Measurements from ENCODE around the gene KLF11.

The KLF11 gene

DNA sequence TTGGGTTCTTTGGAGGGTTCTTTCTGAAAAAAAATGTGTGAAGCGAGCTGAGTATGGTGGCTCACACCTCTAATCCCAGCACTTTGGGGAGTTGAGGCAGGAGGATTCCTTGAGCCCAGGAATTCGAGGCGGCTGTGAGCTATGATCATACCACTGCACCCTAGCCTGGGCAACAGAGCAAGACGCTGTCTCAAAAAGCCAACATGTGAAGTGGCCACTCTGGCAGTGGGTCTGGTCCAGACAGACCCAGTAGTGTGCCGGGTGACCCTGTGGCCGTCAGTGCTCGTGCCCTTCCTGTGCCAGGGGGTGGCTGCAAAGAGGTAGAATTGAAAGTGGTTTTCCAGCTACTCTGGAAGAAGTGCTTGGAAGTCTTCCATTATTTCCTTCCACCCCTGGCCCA is 11.6 kb downstream of the KLF11 start:
- Mint-ChIP-seq H3K36me3 (ENCODE audit: low read depth) (peaks cover 15% of the 10 kb centered on the region), H3K9me3 (no peaks in the 10 kb centered on the region), H3K27me3 (ENCODE audit: low read depth) (peaks cover 8% of the 10 kb centered on the region), H3K4me1 (ENCODE audit: low read depth) (peaks cover 6% of the 10 kb centered on the region), H3K4me3 (no peak overlapping the region), H3K27ac (no peak overlapping the region)

- Mint-ChIP-seq H3K36me3 (ENCODE audit: low read depth) (peaks cover 15% of the 10 kb centered on the region), H3K4me3 (no peak overlapping the region), H3K27ac (no peak overlapping the region), H3K4me1 (ENCODE audit: low read depth) (peaks cover 6% of the 10 kb centered on the region), H3K27me3 (ENCODE audit: low read depth) (peaks cover 8% of the 10 kb centered on the region), H3K9me3 (no peaks in the 10 kb centered on the region)
Measured at GRCh38 chr2:10056439-10056838, 13.1 kb downstream of the KLF11 start.

GRCh38 chr2:10057231-10058107 is 14.1 kb downstream of the KLF11 start:
- Mint-ChIP-seq H3K9me3 (no peaks in the 10 kb centered on the region), H3K27me3 (ENCODE audit: low read depth) (peaks cover 8% of the 10 kb centered on the region), H3K4me1 (ENCODE audit: low read depth) (peaks cover 6% of the 10 kb centered on the region), H3K27ac (no peak overlapping the region), H3K36me3 (ENCODE audit: low read depth) (peaks cover 9% of the 10 kb centered on the region), H3K4me3 (peak overlapping the region; percentile 52)

GRCh38 chr2:10058251-10059015 is 15.1 kb downstream of the KLF11 start:
- peaks cover 12% of the 10 kb centered on the region for H3K27me3 Mint-ChIP-seq (ENCODE audit: low read depth)
- peaks cover 6% of the 10 kb centered on the region for H3K4me1 Mint-ChIP-seq (ENCODE audit: low read depth)
- H3K9me3 Mint-ChIP-seq: no peaks in the 10 kb centered on the region
- H3K36me3 Mint-ChIP-seq (ENCODE audit: low read depth): peaks cover 6% of the 10 kb centered on the region
- H3K4me3 Mint-ChIP-seq: no peak overlapping the region
- H3K27ac Mint-ChIP-seq: no peak overlapping the region

DNA sequence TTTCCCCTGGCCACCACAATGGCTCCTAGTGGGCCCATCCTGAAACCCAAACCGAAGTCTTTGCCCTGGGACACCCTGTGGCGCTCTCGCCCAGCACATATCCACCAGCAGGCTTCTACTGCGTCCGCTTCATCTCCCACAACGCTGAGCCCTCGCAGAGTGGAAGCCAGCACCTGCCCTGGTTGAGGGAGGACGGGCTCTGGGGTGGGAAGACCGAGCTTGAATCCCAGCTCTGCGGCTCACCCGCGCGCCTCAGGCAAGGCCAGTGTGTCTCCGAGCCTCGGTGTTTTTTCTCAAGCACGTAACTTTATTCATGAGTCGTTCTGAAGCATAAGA is 15.6 kb downstream of the KLF11 start:
- no peak overlapping the region for H3K4me3 Mint-ChIP-seq
- H3K9me3 Mint-ChIP-seq: no peaks in the 10 kb centered on the region
- H3K36me3 Mint-ChIP-seq (ENCODE audit: low read depth): peaks cover 2% of the 10 kb centered on the region
- no peak overlapping the region for H3K27ac Mint-ChIP-seq
- peaks cover 6% of the 10 kb centered on the region for H3K4me1 Mint-ChIP-seq (ENCODE audit: low read depth)
- H3K27me3 Mint-ChIP-seq (ENCODE audit: low read depth): peaks cover 11% of the 10 kb centered on the region

DNA sequence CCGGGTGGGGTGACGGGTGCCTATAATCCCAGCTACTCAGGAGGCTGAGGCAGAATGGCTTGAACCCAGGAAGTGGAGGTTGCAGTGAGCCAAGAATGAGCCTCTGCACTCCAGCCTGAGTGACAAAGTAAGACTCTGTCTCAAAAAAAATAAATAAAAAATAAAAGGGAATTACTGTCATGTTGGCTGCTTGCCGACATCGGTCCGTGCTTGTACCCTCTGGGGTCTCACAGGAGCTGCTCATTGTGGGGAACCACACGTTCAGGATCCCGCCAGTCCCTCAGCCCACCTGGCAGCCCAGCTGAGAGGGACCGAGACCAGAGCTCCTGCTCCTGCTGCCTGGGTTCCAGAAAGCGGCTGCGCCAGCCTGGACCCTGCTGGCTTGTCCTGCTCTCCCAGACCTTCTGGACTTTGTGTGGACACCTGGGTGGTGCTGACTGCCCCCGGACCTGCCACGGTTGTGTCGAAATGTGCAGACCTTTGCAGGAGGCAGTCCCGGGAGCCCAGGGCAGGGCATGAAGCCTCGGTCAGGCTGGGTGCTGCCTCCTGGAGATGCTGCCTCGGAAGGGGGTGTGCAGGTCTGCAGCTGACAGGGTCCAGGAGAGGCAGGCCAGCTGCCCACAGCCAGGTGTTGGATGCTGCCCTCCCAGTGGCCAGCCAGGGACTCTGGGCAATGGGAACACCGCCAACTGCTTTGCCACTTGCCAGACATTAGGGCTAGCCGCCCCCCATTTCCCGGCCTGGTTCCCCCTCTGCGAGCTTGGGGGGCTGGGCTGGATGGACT is 16.4 kb downstream of the KLF11 start:
- Mint-ChIP-seq H3K27me3 (ENCODE audit: low read depth) (peaks cover 6% of the 10 kb centered on the region), H3K27ac (no peak overlapping the region), H3K4me3 (no peak overlapping the region), H3K36me3 (ENCODE audit: low read depth) (no peaks in the 10 kb centered on the region), H3K9me3 (no peaks in the 10 kb centered on the region), H3K4me1 (ENCODE audit: low read depth) (peaks cover 6% of the 10 kb centered on the region)

GRCh38 chr2:10061221-10061925 is 18.0 kb downstream of the KLF11 start:
- no peak overlapping the region for H3K4me3 Mint-ChIP-seq
- no peaks in the 10 kb centered on the region for H3K9me3 Mint-ChIP-seq
- no peak overlapping the region for H3K27ac Mint-ChIP-seq
- H3K4me1 Mint-ChIP-seq (ENCODE audit: low read depth): peaks cover 6% of the 10 kb centered on the region
- H3K36me3 Mint-ChIP-seq (ENCODE audit: low read depth): no peaks in the 10 kb centered on the region
- peaks cover 8% of the 10 kb centered on the region for H3K27me3 Mint-ChIP-seq (ENCODE audit: low read depth)

DNA sequence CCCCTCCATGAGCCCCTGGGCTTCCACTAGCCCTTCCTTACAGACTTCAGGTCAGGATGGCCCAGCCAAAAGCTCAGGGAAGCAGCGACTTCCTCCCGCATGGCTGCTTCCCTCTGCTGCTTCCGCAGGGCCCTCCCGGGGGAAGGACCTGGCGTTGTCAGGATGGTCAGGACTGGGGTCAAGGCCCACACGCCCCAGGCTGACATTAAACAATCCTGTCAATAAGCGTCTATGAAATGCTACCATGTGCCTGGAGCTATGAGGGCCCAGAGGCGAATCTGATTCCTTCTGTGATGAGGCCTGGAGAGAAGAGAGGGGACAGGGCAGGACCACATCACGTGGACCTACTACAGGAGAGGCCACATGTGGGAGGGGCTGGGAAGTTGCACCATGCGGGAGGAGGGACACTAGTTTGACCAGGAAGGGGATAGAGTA is 19.6 kb downstream of the KLF11 start:
- Mint-ChIP-seq H3K4me3 (no peak overlapping the region), H3K27me3 (ENCODE audit: low read depth) (peaks cover 9% of the 10 kb centered on the region), H3K27ac (no peak overlapping the region), H3K4me1 (ENCODE audit: low read depth) (no peaks in the 10 kb centered on the region), H3K36me3 (ENCODE audit: low read depth) (no peaks in the 10 kb centered on the region), H3K9me3 (peaks cover 2% of the 10 kb centered on the region)

GRCh38 chr2:10063566-10063965 is 20.2 kb downstream of the KLF11 start:
- peak overlapping the region; percentile 60 for H3K27ac Mint-ChIP-seq
- H3K27me3 Mint-ChIP-seq (ENCODE audit: low read depth): peaks cover 9% of the 10 kb centered on the region
- H3K4me1 Mint-ChIP-seq (ENCODE audit: low read depth): no peaks in the 10 kb centered on the region
- peaks cover 4% of the 10 kb centered on the region for H3K9me3 Mint-ChIP-seq
- H3K4me3 Mint-ChIP-seq: no peak overlapping the region
- H3K36me3 Mint-ChIP-seq (ENCODE audit: low read depth): no peaks in the 10 kb centered on the region

- no peaks in the 10 kb centered on the region for H3K36me3 Mint-ChIP-seq (ENCODE audit: low read depth)
- H3K9me3 Mint-ChIP-seq: peaks cover 4% of the 10 kb centered on the region
- H3K27me3 Mint-ChIP-seq (ENCODE audit: low read depth): peaks cover 9% of the 10 kb centered on the region
- H3K4me1 Mint-ChIP-seq (ENCODE audit: low read depth): no peaks in the 10 kb centered on the region
- no peak overlapping the region for H3K4me3 Mint-ChIP-seq
- H3K27ac Mint-ChIP-seq: no peak overlapping the region
Measured at GRCh38 chr2:10064932-10065772, 21.8 kb downstream of the KLF11 start.

DNA sequence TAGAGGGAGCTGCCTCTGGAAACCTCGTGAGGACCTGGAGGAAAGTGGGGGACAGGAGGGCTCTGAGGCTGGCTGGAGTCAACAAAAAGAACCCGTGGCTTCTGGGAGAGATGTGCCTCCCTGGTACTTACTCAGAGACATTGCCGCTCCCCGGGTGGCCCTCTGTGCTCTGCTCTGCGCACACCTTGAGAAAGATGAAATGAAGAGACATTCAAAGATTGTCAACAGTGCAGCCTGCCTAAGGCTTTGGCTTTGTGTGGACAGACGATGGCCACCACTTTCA is 22.4 kb downstream of the KLF11 start:
- Mint-ChIP-seq H3K36me3 (ENCODE audit: low read depth) (no peaks in the 10 kb centered on the region), H3K27me3 (ENCODE audit: low read depth) (peaks cover 9% of the 10 kb centered on the region), H3K4me1 (ENCODE audit: low read depth) (no peaks in the 10 kb centered on the region), H3K4me3 (no peak overlapping the region), H3K27ac (no peak overlapping the region), H3K9me3 (peaks cover 4% of the 10 kb centered on the region)

DNA sequence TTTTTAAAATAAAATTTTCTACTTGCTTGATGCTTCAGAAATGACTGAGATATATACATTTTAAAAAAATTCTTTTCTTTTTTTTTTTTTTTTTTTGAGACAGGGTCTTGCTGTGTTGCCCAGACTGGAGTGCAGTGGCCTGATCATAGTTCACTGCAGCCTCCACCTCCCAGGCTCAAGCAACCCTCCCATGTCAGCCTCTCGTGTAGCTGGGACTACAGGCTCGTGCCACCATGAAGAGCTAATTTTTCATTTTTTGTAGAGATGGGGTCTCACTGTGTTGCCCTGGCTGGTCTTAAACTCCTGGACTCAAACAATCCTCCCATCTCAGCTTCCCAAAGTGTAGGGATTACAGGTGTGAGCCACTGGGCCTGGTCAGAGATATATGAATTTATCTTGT is 24.0 kb downstream of the KLF11 start:
- Mint-ChIP-seq H3K4me1 (ENCODE audit: low read depth) (no peaks in the 10 kb centered on the region), H3K9me3 (peaks cover 4% of the 10 kb centered on the region), H3K27ac (no peak overlapping the region), H3K27me3 (ENCODE audit: low read depth) (peaks cover 13% of the 10 kb centered on the region), H3K4me3 (no peak overlapping the region), H3K36me3 (ENCODE audit: low read depth) (no peaks in the 10 kb centered on the region)

DNA sequence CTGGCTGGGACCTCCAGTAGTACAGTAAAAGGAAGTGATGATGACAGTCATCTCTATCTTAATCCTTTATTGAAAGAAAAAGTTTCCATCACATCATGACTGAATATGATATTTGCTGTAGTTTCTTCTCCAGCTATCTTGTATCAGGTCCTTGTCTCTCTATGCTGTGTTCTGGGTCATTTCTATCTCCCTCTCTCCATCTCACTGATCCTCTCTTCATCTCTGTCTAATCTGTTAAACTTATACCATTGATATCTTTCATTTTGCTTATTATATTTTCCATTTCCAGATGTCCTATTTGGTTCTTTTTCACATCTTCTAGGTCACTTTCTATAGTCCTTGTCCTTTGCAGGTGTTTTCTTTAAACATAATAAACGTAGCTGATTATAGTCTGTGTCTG is 24.5 kb downstream of the KLF11 start:
- H3K27ac Mint-ChIP-seq: no peak overlapping the region
- peaks cover 4% of the 10 kb centered on the region for H3K9me3 Mint-ChIP-seq
- peaks cover 3% of the 10 kb centered on the region for H3K4me1 Mint-ChIP-seq (ENCODE audit: low read depth)
- H3K36me3 Mint-ChIP-seq (ENCODE audit: low read depth): no peaks in the 10 kb centered on the region
- peaks cover 18% of the 10 kb centered on the region for H3K27me3 Mint-ChIP-seq (ENCODE audit: low read depth)
- no peak overlapping the region for H3K4me3 Mint-ChIP-seq

Data from T-helper 1 cell treated with Interleukin-12 subunit alpha and Interleukin-12 subunit beta and Interleukin-4 antibody, amounts not matched to agents 30 μg/mL and 1 μg/mL, for 36 hours (primary cell).